Natural killer cell (primary cell): ENCODE measurements around the gene POLR3H. TPM values are rescaled to one million over a fixed set of nuclear protein-coding genes. Genes with fewer than 3 reads are reported as not detected.

ENCODE experiments used
- ATAC-seq, 3 donors: fragments of 150-1000 bp in 2 of 3; fragments of 200-7000 bp in 1 of 3; cut with Tn5 transposase; 1 replicate in 1 of 3; 2 replicates in 2 of 3; pipeline ENCODE4 v1.10.0; 2021; ENCODE audit warnings: mild to moderate bottlenecking in 2 of 3, moderate library complexity in 2 of 3
- DNase-seq, 2 donors: peaks; one replicate each; pipeline versions ENCODE4 v3.0.0 to v3.0.0-alpha.2; 2013 to 2021; ENCODE audit warnings: mixed read lengths in 1 of 2
- H3K27ac ChIP-seq: one replicate; pipeline ENCODE4 v1.5.1; 2013; ENCODE audit warnings: mild to moderate bottlenecking, low read length
- H3K27me3 ChIP-seq: one replicate; pipeline ENCODE4 v1.6.1; 2013; ENCODE audit warnings: low read length; ENCODE audit not compliant: control insufficient read depth, insufficient read depth
- H3K36me3 ChIP-seq: one replicate; pipeline ENCODE4 v1.6.1; 2013; ENCODE audit warnings: low read length; ENCODE audit not compliant: control insufficient read depth, insufficient read depth
- H3K4me1 ChIP-seq: one replicate; pipeline ENCODE4 v1.6.1; 2013; ENCODE audit warnings: low read length; ENCODE audit not compliant: control insufficient read depth, insufficient read depth
- H3K4me3 ChIP-seq: one replicate; pipeline ENCODE4 v1.5.1; 2013; ENCODE audit warnings: low read length
- H3K9me3 ChIP-seq: one replicate; pipeline ENCODE4 v1.6.1; 2013; ENCODE audit warnings: low read length; ENCODE audit not compliant: control insufficient read depth, insufficient read depth
- H3K27ac Mint-ChIP-seq, 2 donors: one replicate each; pipeline ENCODE4 v1.8.0; 2022; ENCODE audit warnings: mild to moderate bottlenecking in 2 of 2, mixed read lengths in 2 of 2, moderate library complexity in 1 of 2
- H3K27me3 Mint-ChIP-seq, 2 donors: one replicate each; pipeline ENCODE4 v1.8.0; 2022; ENCODE audit warnings: low read depth in 2 of 2, mixed read lengths in 2 of 2
- H3K36me3 Mint-ChIP-seq: one replicate; pipeline ENCODE4 v1.8.0; 2022; ENCODE audit warnings: mixed read lengths
- H3K4me1 Mint-ChIP-seq, 2 donors: one replicate each; pipeline ENCODE4 v1.8.0; 2022; ENCODE audit warnings: mixed read lengths in 2 of 2
- H3K4me3 Mint-ChIP-seq: one replicate; pipeline ENCODE4 v1.8.0; 2022; ENCODE audit warnings: mild to moderate bottlenecking, moderate library complexity, mixed read lengths
- H3K9me3 Mint-ChIP-seq, 2 donors: one replicate each; pipeline ENCODE4 v1.8.0; 2022; ENCODE audit warnings: mixed read lengths in 2 of 2
- CTCF ChIP-seq: fragments of 200-600 bp; IDR thresholded peaks from one replicate; pipeline ENCODE4 v1.8.0; 2022; ENCODE audit warnings: antibody characterized with exemption
- WGBS: methylation state at CpG from one replicate; pipeline ENCODE4 v1.1.7; 2013; ENCODE audit warnings: missing lambda C conversion rate; ENCODE audit not compliant: insufficient coverage; 5-methylcytosine and 5-hydroxymethylcytosine counted together
- intact Hi-C: fragments of 100-400 bp; cut with micrococcal nuclease; formaldehyde crosslinking; loops from one replicate; pipeline ENCODE4 v1.14.2; 2022
- total RNA-seq, 4 donors: library from RNA; stranded (reverse); fragments of 120-200 nt in 1 of 4; gene quantifications; one replicate each; pipeline versions ENCODE4 v1.2.3 to v1.2.4, GENCODE V29; 2013 to 2022

Gene POLR3H
- total RNA-seq, 3 donors from 2014 or later (not counting 1 experiment from before 2014, with no cell fraction given), result 13.1 to 18.8 (median 16.2) TPM

GRCh38 chr22:41541484-41541883 lies 2.8 kb downstream of the POLR3H start:
- Histone ChIP-seq H3K4me1 (peaks cover 22% of the 10 kb centered on the region), H3K36me3 (peaks cover 6% of the 10 kb centered on the region), H3K4me3 (no peak overlapping the region), H3K9me3 (no peaks in the 10 kb centered on the region), H3K27ac (no peak overlapping the region), H3K27me3 (no peaks in the 10 kb centered on the region)
- WGBS, result 84% methylated on average over 3 of the region's 3 CpGs
- Mint-ChIP-seq H3K4me3 (peak overlapping the region; percentile 3), H3K36me3 (no peaks in the 10 kb centered on the region), H3K4me1 (peaks cover 26 to 36% of the 10 kb centered on the region in 2 donors), H3K9me3 (no peaks in the 10 kb centered on the region), H3K27ac (no peak overlapping the region), H3K27me3 (no peaks in the 10 kb centered on the region)
- DNase-seq, result no peak
- ATAC-seq, result no peak
- intact Hi-C loops, result no loop called here
- no peak for TF ChIP-seq CTCF

- H3K27ac Mint-ChIP-seq, result no peak overlapping the region
- TF ChIP-seq CTCF, result no peak
- H3K9me3 ChIP-seq, result no peaks in the 10 kb centered on the region
- H3K36me3 ChIP-seq, result peaks cover 6% of the 10 kb centered on the region
- ATAC-seq, result no peak
- H3K36me3 Mint-ChIP-seq, result no peaks in the 10 kb centered on the region
- H3K4me1 ChIP-seq, result peaks cover 22% of the 10 kb centered on the region
- peaks cover 26 to 36% of the 10 kb centered on the region in 2 donors for H3K4me1 Mint-ChIP-seq
- H3K27ac ChIP-seq, result no peak overlapping the region
- no peaks in the 10 kb centered on the region for H3K9me3 Mint-ChIP-seq
- 98% methylated on average over 6 of the region's 7 CpGs for WGBS
- H3K27me3 ChIP-seq, result no peaks in the 10 kb centered on the region
- DNase-seq, result no peak
- H3K4me3 Mint-ChIP-seq, result no peak overlapping the region
- H3K4me3 ChIP-seq, result no peak overlapping the region
- intact Hi-C loops, result no loop called here
- no peaks in the 10 kb centered on the region for H3K27me3 Mint-ChIP-seq
These were observed 3.9 kb downstream of the POLR3H start for GRCh38 chr22:41540365-41540764.

- DNase-seq (no peak), ATAC-seq (no peak)
- no peaks in the 10 kb centered on the region for H3K27me3 Mint-ChIP-seq
- Histone ChIP-seq H3K36me3 (peaks cover 6% of the 10 kb centered on the region), H3K9me3 (no peaks in the 10 kb centered on the region), H3K4me3 (no peak overlapping the region), H3K27ac (no peak overlapping the region), H3K27me3 (no peaks in the 10 kb centered on the region), H3K4me1 (peaks cover 20% of the 10 kb centered on the region)
- peaks cover 23 to 33% of the 10 kb centered on the region in 2 donors for H3K4me1 Mint-ChIP-seq
- no peak overlapping the region for H3K4me3 Mint-ChIP-seq
- TF ChIP-seq CTCF, result no peak
- WGBS, result 96% methylated on average over 3 of the region's 3 CpGs
- H3K9me3 Mint-ChIP-seq, result no peaks in the 10 kb centered on the region
- H3K27ac Mint-ChIP-seq, result no peak overlapping the region
- intact Hi-C loops, result no loop called here
- no peaks in the 10 kb centered on the region for H3K36me3 Mint-ChIP-seq
These were observed 4.3 kb downstream of the POLR3H start for GRCh38 chr22:41540006-41540315.
